HFF-Myc (cell line): ENCODE results near the gene CNNM4.

ENCODE experiments used
- DNase-seq: peaks from one replicate; pipeline ENCODE4 v3.0.0-alpha.2; 2011; ENCODE audit warnings: low read depth; ENCODE audit errors: extremely low read depth
- H3K4me3 ChIP-seq: replicated peaks from 2 replicates; pipeline ENCODE4 v1.5.1; 2011; ENCODE audit warnings: low read depth, mild to moderate bottlenecking, control low read depth, low read length
- CTCF ChIP-seq: IDR thresholded peaks from 2 replicates; pipeline ENCODE4 v1.5.1; 2012; ENCODE audit warnings: mild to moderate bottlenecking, low read depth, low read length, control low read depth; ENCODE audit errors: missing control alignments

CNNM4 gene

GRCh38 chr2:96760036-96760985 lies at the start of gene CNNM4:
Gene CNNM4, plus strand, starts transcription at chr2:96760902. Its CDS starts 98 bp downstream, at chr2:96761000.
- no peak for TF ChIP-seq CTCF
- DNase-seq: peak; percentile 60
- H3K4me3 ChIP-seq: peak within 1 kb of the TSS; percentile 62

DNA sequence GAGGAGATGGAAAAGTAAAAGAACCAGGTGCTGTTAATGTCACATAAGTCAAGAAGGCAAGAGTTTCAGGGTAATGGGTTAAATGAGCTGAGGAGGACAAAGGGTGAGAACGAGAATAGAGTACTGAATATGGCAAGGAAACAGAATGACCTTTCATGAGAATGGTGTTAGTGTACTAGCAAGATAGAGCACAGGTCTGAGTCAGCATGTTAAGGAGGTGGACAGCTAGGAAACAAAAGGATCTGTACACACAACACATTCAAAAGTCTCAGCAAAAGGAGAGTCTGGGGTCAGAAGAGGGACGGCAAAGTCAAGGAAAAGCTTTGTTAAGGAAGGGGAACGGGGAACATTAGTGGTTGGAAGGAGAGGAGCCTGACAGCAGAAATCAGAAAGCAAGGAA lies 49.7 kb upstream of the CNNM4 start:
- no peak for TF ChIP-seq CTCF
- DNase-seq: no peak
- no peak overlapping the region for H3K4me3 ChIP-seq

DNA sequence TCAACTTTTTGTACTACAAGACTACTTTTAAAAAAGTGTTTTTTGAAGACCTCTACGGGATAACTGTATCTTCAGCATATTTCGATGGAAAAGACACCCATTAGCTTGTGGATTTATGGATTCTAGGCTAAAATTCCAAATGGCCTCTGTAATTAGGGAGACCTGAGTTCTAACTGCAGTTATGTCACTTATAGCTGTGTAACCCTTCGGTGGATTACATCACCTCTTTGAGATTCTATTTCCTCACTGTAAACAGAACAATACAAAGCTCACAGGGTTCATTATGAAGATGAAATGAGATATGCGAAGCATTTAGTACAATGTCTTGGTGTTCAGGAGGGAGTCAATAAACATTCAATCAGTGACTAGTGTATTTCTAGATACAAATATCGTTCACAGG lies 45.0 kb upstream of the CNNM4 start:
- TF ChIP-seq CTCF: no peak
- DNase-seq: no peak
- H3K4me3 ChIP-seq: no peak overlapping the region

GRCh38 chr2:96716388-96716787 lies 44.3 kb upstream of the CNNM4 start:
- DNase-seq: no peak
- TF ChIP-seq CTCF: no peak
- H3K4me3 ChIP-seq: no peak overlapping the region

GRCh38 chr2:96726131-96726530 lies 34.6 kb upstream of the CNNM4 start:
- no peak overlapping the region for H3K4me3 ChIP-seq
- no peak for DNase-seq
- TF ChIP-seq CTCF: no peak

DNA sequence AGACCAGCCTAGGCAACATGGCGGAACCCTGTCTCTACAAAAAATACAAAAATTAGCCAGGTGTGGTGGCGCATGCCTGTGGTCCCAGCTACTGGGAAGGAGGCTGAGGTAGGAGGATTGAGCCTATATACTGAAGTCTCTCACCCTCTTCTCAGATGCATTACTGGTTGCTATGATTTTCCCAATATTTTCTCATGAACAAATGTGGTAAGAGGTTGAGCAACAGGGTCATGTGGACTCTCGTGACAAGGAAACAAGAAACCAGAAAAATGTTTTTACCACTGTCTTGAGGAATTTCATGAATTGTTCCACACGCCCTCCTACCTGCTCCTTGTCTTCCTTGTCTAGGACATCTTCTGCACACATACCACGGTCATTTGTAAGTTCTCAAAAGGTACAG lies 33.3 kb upstream of the CNNM4 start:
- no peak overlapping the region for H3K4me3 ChIP-seq
- no peak for TF ChIP-seq CTCF
- DNase-seq: no peak
